ENCODE results near the gene ZMAT2.

The ZMAT2 gene

DNA sequence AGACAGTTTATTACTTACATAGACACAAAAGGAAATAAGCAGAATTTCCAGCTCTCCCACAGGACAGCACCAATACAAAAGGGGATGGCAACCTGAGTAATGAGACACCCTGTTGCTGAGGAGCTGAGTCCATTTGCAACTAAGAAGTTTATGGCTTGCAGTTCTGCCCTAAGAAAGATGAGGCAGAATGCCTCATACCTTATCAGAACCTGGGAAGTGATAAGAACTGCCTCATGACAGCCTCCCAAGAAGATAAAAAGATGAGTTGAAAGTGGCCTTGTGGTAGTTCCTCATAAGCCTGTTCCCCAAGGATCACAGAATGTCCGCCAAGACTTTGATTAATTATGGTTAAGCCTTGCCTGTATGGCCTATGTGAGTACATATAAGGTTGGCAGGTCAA, 41.7 kb downstream of the ZMAT2 start:
- H3K27me3 ChIP-seq (ENCODE audit: low read depth, low read length), result no peaks in the 10 kb centered on the region
- H3K36me3 ChIP-seq (replicated peaks; ENCODE audit: low read depth, low read length), result no peaks in the 10 kb centered on the region
- no peak for TF ChIP-seq EZH2phosphoT487 (IDR thresholded peaks at IDR 0.05; ENCODE audit: low read depth)
- TF ChIP-seq, protein P1, sequence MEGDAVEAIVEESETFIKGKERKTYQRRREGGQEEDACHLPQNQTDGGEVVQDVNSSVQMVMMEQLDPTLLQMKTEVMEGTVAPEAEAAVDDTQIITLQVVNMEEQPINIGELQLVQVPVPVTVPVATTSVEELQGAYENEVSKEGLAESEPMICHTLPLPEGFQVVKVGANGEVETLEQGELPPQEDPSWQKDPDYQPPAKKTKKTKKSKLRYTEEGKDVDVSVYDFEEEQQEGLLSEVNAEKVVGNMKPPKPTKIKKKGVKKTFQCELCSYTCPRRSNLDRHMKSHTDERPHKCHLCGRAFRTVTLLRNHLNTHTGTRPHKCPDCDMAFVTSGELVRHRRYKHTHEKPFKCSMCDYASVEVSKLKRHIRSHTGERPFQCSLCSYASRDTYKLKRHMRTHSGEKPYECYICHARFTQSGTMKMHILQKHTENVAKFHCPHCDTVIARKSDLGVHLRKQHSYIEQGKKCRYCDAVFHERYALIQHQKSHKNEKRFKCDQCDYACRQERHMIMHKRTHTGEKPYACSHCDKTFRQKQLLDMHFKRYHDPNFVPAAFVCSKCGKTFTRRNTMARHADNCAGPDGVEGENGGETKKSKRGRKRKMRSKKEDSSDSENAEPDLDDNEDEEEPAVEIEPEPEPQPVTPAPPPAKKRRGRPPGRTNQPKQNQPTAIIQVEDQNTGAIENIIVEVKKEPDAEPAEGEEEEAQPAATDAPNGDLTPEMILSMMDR (IDR thresholded peaks at IDR 0.05; ENCODE audit: low read depth, low read length), result no peak
- no peak overlapping the region for H3K9ac ChIP-seq (ENCODE audit: low read length)
- H3K4me3 ChIP-seq (ENCODE audit: low read length), result no peak overlapping the region
- no peaks in the 10 kb centered on the region for H3K4me1 ChIP-seq (ENCODE audit: low read length)
- no peak overlapping the region for H2AFZ ChIP-seq (ENCODE audit: low read depth, low read length)
- no peaks in the 10 kb centered on the region for H3K9me3 ChIP-seq (ENCODE audit: insufficient read depth, low read length)
- no peak overlapping the region for H3K4me2 ChIP-seq (ENCODE audit: low read length)
- no peak overlapping the region for H3K27ac ChIP-seq (ENCODE audit: low read length)
- H3K79me2 ChIP-seq (ENCODE audit: low read length), result no peaks in the 10 kb centered on the region
- no peaks in the 10 kb centered on the region for H4K20me1 ChIP-seq (ENCODE audit: insufficient read depth, low read length)

DNA sequence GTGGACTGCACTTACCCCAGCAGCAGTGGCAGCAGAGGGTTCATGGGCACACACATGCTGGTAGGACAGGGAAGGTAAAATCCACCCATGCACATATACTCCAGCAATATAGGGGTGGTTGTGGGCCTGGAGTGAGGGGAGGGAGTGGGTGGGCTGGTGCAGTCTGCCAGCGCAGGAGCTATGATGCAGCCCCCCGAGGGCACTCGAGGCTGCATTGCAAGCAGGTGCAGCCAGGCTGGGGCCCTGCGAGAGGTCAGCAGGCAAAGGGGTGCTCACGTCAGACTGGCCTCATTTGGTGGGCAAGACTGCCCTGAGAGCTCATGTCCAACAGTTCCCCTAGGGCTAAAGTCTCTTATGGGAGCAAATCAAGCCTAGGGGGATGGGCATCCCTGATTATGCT, 53.3 kb downstream of the ZMAT2 start:
- H3K36me3 ChIP-seq (replicated peaks; ENCODE audit: low read depth, low read length), result no peaks in the 10 kb centered on the region
- no peaks in the 10 kb centered on the region for H3K27me3 ChIP-seq (ENCODE audit: low read depth, low read length)
- no peaks in the 10 kb centered on the region for H3K4me1 ChIP-seq (ENCODE audit: low read length)
- no peaks in the 10 kb centered on the region for H4K20me1 ChIP-seq (ENCODE audit: insufficient read depth, low read length)
- H2AFZ ChIP-seq (ENCODE audit: low read depth, low read length), result no peak overlapping the region
- no peak overlapping the region for H3K9ac ChIP-seq (ENCODE audit: low read length)
- no peaks in the 10 kb centered on the region; the same call in 1 of the 2 replicates for H3K9me3 ChIP-seq (ENCODE audit: insufficient read depth, low read length)
- no peak overlapping the region for H3K27ac ChIP-seq (ENCODE audit: low read length)
- TF ChIP-seq EZH2phosphoT487 (IDR thresholded peaks at IDR 0.05; ENCODE audit: low read depth), result no peak
- TF ChIP-seq, protein P1 (IDR thresholded peaks at IDR 0.05; ENCODE audit: low read depth, low read length), result no peak
- H3K4me2 ChIP-seq (ENCODE audit: low read length), result no peak overlapping the region
- H3K4me3 ChIP-seq (ENCODE audit: low read length), result no peak overlapping the region
- no peaks in the 10 kb centered on the region for H3K79me2 ChIP-seq (ENCODE audit: low read length)
